ENCODE measurements around the gene CCDC146. TPM values are rescaled to one million over a fixed set of nuclear protein-coding genes. Genes with fewer than 3 reads are reported as not detected.

CCDC146 gene
- total RNA-seq, 4 donors from 2014 or later = 14.7 to 23.6 (median 17.6) TPM

DNA sequence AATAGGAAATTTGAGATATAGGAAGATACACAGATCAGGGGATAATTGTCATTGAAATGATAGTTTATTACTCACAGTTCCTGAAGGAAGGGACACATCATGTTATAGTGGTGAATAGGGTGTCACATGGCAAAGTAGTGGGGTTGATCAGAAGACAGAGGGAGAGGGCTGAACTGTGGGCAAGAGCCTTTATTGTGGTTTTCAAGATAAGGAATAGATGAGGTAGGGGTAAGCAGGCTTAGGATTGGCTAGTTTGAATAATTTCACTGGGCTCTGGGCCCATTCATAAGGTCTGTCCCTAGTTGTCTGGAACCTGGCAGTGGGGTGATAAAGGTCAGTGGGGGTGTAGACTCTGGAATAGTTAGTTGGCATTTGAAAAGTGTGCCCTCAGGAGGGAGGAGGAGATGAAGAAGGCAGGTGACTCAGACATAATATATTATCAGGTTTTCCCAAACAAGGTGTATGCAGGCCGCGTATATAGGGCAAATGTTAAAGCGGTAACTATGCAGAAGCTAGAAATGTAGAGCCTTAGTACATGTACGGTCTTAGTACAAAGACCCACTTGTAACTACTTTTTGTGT is 58.7 kb downstream of the CCDC146 start:
- Histone ChIP-seq H3K4me3 (no peak overlapping the region), H3K9me3 (no peaks in the 10 kb centered on the region), H3K4me1 (peaks cover 0 to 27% (median 1%) of the 10 kb centered on the region in 4 donors), H3K27me3 (no peaks in the 10 kb centered on the region), H3K36me3 (no peaks in the 10 kb centered on the region), H3K27ac (no peak overlapping the region)
- TF ChIP-seq, protein P1, sequence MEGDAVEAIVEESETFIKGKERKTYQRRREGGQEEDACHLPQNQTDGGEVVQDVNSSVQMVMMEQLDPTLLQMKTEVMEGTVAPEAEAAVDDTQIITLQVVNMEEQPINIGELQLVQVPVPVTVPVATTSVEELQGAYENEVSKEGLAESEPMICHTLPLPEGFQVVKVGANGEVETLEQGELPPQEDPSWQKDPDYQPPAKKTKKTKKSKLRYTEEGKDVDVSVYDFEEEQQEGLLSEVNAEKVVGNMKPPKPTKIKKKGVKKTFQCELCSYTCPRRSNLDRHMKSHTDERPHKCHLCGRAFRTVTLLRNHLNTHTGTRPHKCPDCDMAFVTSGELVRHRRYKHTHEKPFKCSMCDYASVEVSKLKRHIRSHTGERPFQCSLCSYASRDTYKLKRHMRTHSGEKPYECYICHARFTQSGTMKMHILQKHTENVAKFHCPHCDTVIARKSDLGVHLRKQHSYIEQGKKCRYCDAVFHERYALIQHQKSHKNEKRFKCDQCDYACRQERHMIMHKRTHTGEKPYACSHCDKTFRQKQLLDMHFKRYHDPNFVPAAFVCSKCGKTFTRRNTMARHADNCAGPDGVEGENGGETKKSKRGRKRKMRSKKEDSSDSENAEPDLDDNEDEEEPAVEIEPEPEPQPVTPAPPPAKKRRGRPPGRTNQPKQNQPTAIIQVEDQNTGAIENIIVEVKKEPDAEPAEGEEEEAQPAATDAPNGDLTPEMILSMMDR (IDR thresholded peaks at IDR 0.05) = no peak
- TF ChIP-seq POLR2A (IDR thresholded peaks at IDR 0.05) (no peak), EP300 (IDR thresholded peaks at IDR 0.05) (no peak)
- no peak for DNase-seq (ENCODE audit: low spot score in 2 of 2)
- WGBS, 2 donors = 57 to 74% methylated on average over 4 of the region's 4 CpGs

- 84 to 87% methylated on average over 3 of the region's 3 CpGs for WGBS, 2 donors
- Histone ChIP-seq H3K4me1 (peaks cover 0 to 27% (median 1%) of the 10 kb centered on the region in 4 donors), H3K4me3 (no peak overlapping the region), H3K36me3 (no peaks in the 10 kb centered on the region), H3K27ac (no peak overlapping the region), H3K27me3 (no peaks in the 10 kb centered on the region), H3K9me3 (no peaks in the 10 kb centered on the region)
- no peak for TF ChIP-seq EP300 (IDR thresholded peaks at IDR 0.05)
- TF ChIP-seq, protein P1 (IDR thresholded peaks at IDR 0.05) = no peak
- TF ChIP-seq POLR2A (IDR thresholded peaks at IDR 0.05) = no peak
- DNase-seq (ENCODE audit: low spot score in 2 of 2) = no peak
These were observed 59.3 kb downstream of the CCDC146 start for GRCh38 chr7:77181734-77182133.

DNA sequence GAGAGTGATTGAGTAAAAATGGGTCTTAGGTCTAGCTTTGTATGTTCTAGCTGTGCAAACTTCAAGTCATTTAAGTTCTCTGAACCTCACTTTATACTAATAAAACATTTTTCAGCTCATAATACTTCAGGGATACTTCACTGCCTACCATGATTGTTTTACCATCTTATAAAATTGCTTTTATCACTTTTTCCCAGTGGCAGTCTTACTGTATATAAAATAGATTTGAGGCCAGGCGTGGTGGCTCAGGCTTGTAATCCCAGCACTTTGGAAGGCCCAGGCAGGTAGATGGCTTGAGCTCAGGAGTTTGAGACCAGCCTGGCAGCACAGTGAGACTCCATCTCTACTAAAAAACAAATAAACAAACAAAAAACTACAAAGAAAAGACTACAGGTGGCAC is 59.8 kb downstream of the CCDC146 start:
- Histone ChIP-seq H3K36me3 (no peaks in the 10 kb centered on the region), H3K27me3 (no peaks in the 10 kb centered on the region), H3K27ac (no peak overlapping the region), H3K9me3 (no peaks in the 10 kb centered on the region), H3K4me3 (no peak overlapping the region), H3K4me1 (peaks cover 0 to 27% (median 1%) of the 10 kb centered on the region in 4 donors)
- 100% methylated on average over 1 of the region's 1 CpG for WGBS, 2 donors
- no peak for DNase-seq (ENCODE audit: low spot score in 2 of 2)
- no peak for TF ChIP-seq EP300 (IDR thresholded peaks at IDR 0.05)
- no peak for TF ChIP-seq POLR2A (IDR thresholded peaks at IDR 0.05)
- TF ChIP-seq, protein P1 (IDR thresholded peaks at IDR 0.05) = no peak

DNA sequence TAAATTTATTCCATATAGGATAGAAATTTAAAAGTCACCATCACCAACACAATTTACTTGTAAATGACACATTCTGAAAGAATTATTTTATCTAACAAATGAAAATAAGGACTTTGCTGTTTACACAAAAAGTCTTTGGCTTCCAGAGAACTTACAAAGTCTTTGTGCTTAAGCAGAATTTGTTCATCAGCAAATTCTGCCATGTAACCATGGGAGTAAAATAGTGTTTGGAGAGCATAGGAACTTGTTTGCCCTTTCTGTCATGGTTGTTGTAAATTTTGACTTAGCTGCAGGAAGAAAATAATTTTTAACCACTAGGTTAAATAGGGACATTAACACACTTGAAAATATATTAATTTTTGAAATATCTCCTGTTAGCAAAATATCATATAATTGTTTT is 62.0 kb downstream of the CCDC146 start:
- no peak for DNase-seq (ENCODE audit: low spot score in 2 of 2)
- Histone ChIP-seq H3K27ac (peak overlapping the region in 1 of 4 donors; percentile 37), H3K4me1 (peaks cover 0 to 27% (median 1%) of the 10 kb centered on the region in 4 donors), H3K9me3 (no peaks in the 10 kb centered on the region), H3K36me3 (no peaks in the 10 kb centered on the region), H3K27me3 (no peaks in the 10 kb centered on the region), H3K4me3 (no peak overlapping the region)
- TF ChIP-seq POLR2A (IDR thresholded peaks at IDR 0.05) (no peak), EP300 (IDR thresholded peaks at IDR 0.05) (no peak)
- TF ChIP-seq, protein P1 (IDR thresholded peaks at IDR 0.05) = no peak

DNA sequence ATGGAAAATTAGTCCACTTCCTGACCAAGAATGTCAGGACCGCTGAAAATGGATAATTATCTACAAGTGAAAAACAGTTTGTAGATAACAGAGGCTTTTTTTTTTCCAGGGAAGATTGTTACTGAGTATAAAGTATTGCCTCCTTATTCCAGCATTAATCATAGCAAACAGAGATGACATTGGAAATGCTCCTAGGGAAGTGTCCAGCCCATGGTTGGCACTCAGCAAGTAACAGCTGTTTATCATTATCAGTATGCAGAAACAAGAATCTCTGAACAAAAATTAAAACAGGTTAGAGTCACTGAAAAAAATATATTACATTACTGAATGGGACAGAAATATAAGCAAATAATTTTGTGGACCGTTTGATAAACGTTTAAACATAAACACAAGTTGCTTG is 62.6 kb downstream of the CCDC146 start:
- H3K9me3 ChIP-seq = no peaks in the 10 kb centered on the region
- WGBS, 2 donors = 57 to 66% methylated on average over 3 of the region's 3 CpGs

More for the DNA sequence above, 62.6 kb downstream of the CCDC146 start:
- TF ChIP-seq, protein P1 (IDR thresholded peaks at IDR 0.05) = no peak
- TF ChIP-seq EP300 (IDR thresholded peaks at IDR 0.05) = no peak
- TF ChIP-seq POLR2A (IDR thresholded peaks at IDR 0.05) = no peak
- Histone ChIP-seq H3K27ac (peak overlapping the region in 1 of 4 donors; percentile 37), H3K4me3 (no peak overlapping the region), H3K27me3 (no peaks in the 10 kb centered on the region), H3K36me3 (no peaks in the 10 kb centered on the region), H3K4me1 (peaks cover 0 to 27% (median 1%) of the 10 kb centered on the region in 4 donors)
- DNase-seq (ENCODE audit: low spot score in 2 of 2) = no peak
